Measurements from ENCODE around the gene SETX. TPM values are rescaled to one million over a fixed set of nuclear protein-coding genes. Genes with fewer than 3 reads are reported as not detected.
"Not testable (repeated sequence)": the region's sequence is repeated elsewhere in the genome, so short reads cannot be mapped to it uniquely, and the experiment has no call there.

SETX gene
- total RNA-seq, 1 donor from 2014 or later, result 59.3 TPM

GRCh38 chr9:132283863-132284262 lies 70.9 kb downstream of the SETX start:
- H3K27ac ChIP-seq, result no peak overlapping the region
- H3K4me3 ChIP-seq, result no peak overlapping the region
- intact Hi-C loops (cut with DNase I), result no loop called here
- H3K9me3 ChIP-seq, result no peaks in the 10 kb centered on the region
- peaks cover 7% of the 10 kb centered on the region for H3K4me1 ChIP-seq
- DNase-seq (no peak), ATAC-seq (no peak)
- TF ChIP-seq, protein P1, sequence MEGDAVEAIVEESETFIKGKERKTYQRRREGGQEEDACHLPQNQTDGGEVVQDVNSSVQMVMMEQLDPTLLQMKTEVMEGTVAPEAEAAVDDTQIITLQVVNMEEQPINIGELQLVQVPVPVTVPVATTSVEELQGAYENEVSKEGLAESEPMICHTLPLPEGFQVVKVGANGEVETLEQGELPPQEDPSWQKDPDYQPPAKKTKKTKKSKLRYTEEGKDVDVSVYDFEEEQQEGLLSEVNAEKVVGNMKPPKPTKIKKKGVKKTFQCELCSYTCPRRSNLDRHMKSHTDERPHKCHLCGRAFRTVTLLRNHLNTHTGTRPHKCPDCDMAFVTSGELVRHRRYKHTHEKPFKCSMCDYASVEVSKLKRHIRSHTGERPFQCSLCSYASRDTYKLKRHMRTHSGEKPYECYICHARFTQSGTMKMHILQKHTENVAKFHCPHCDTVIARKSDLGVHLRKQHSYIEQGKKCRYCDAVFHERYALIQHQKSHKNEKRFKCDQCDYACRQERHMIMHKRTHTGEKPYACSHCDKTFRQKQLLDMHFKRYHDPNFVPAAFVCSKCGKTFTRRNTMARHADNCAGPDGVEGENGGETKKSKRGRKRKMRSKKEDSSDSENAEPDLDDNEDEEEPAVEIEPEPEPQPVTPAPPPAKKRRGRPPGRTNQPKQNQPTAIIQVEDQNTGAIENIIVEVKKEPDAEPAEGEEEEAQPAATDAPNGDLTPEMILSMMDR (IDR thresholded peaks at IDR 0.05), result no peak
- peaks cover 96% of the 10 kb centered on the region for H3K36me3 ChIP-seq
- no peaks in the 10 kb centered on the region for H3K27me3 ChIP-seq (ENCODE audit: low read depth)

GRCh38 chr9:132283165-132283564 lies 71.6 kb downstream of the SETX start:
- peaks cover 100% of the 10 kb centered on the region for H3K36me3 ChIP-seq
- intact Hi-C loops (cut with DNase I), result no loop called here

GRCh38 chr9:132274861-132275260 lies 79.9 kb downstream of the SETX start:
- Histone ChIP-seq H3K27ac (no peak overlapping the region), H3K4me1 (no peaks in the 10 kb centered on the region), H3K9me3 (no peaks in the 10 kb centered on the region), H3K27me3 (ENCODE audit: low read depth) (no peaks in the 10 kb centered on the region), H3K36me3 (peaks cover 97% of the 10 kb centered on the region), H3K4me3 (no peak overlapping the region)
- ATAC-seq, result no peak
- no peak for DNase-seq
- intact Hi-C loops (cut with DNase I), result no loop called here
- TF ChIP-seq, protein P1 (IDR thresholded peaks at IDR 0.05), result no peak

More at GRCh38 chr9:132283165-132283564, 71.6 kb downstream of the SETX start:
- Histone ChIP-seq H3K4me3 (no peak overlapping the region), H3K9me3 (no peaks in the 10 kb centered on the region), H3K27ac (no peak overlapping the region), H3K27me3 (ENCODE audit: low read depth) (no peaks in the 10 kb centered on the region), H3K4me1 (no peaks in the 10 kb centered on the region)
- TF ChIP-seq, protein P1 (IDR thresholded peaks at IDR 0.05), result no peak
- DNase-seq (no peak), ATAC-seq (no peak)

DNA sequence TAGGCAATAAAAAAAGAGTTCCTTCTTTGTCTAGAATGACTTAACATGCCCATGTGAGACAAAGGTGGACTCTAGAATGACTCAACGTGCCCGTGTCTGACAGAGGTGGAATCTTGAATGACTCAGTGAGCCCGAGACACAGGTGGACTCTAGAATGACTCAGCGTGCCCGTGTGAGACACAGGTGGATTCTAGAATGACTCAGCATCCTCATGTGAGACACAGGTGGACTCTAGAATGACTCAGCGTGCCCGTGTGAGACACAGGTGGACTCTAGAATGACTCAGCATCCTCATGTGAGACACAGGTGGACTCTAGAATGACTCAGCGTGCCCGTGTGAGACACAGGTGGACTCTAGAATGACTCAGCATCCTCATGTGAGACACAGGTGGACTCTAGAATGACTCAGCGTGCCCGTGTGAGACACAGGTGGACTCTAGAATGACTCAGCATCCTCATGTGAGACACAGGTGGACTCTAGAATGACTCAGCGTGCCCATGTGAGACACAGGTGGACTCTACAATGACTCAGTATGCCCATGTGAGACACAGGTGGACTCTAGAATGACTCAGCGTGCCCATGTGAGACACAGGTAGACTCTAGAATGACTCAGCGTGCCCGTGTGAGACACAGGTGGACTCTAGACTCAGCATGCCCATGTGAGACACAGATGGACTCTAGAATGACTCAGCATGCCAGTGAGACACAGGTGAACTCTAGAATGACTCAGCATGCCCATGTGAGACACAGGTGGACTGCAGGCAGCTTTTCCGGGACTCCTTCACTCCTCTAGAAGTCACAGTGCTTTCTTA lies 84.9 kb downstream of the SETX start:
- H3K27ac ChIP-seq; H3K4me3 ChIP-seq; ATAC-seq; H3K27me3 ChIP-seq (ENCODE audit: low read depth); H3K4me1 ChIP-seq; H3K9me3 ChIP-seq; intact Hi-C loops (cut with DNase I); DNase-seq: not testable (repeated sequence)
- H3K36me3 ChIP-seq, result peaks cover 96% of the 10 kb centered on the region

- peak; percentile 68 for DNase-seq
- peaks cover 96% of the 10 kb centered on the region for H3K36me3 ChIP-seq
- TF ChIP-seq, protein P1 (IDR thresholded peaks at IDR 0.05), result peak; percentile 94
These were observed 85.9 kb downstream of the SETX start for GRCh38 chr9:132268725-132269352.

DNA sequence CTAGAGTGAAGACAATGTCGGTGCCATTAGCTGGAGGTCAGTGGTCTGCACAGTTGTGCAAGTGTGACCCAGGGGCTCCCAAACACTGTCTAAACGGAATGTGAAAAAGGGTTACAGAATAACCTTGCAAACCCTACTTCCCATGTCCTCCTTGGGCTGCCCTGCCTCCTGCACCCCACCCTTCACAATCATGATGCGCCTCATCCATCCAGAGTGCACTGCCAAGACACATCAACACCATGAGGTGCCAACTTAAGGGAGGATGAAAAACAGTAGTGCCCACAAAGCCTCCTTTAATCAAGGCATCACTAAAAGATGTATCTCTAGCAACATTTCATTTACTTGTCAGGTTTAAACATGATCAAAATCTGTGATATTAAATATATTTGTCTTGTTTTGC lies 87.1 kb downstream of the SETX start:
- Histone ChIP-seq H3K4me1 (no peaks in the 10 kb centered on the region), H3K4me3 (no peak overlapping the region), H3K27me3 (ENCODE audit: low read depth) (no peaks in the 10 kb centered on the region), H3K36me3 (peaks cover 96% of the 10 kb centered on the region), H3K27ac (no peak overlapping the region), H3K9me3 (no peaks in the 10 kb centered on the region)
- TF ChIP-seq, protein P1 (IDR thresholded peaks at IDR 0.05), result no peak
- intact Hi-C loops (cut with DNase I), result no loop called here
- no peak for ATAC-seq
- no peak for DNase-seq

More at GRCh38 chr9:132268725-132269352, 85.9 kb downstream of the SETX start:
- Histone ChIP-seq H3K27me3 (ENCODE audit: low read depth) (no peaks in the 10 kb centered on the region), H3K4me3 (no peak overlapping the region), H3K4me1 (no peaks in the 10 kb centered on the region), H3K27ac (no peak overlapping the region), H3K9me3 (no peaks in the 10 kb centered on the region)
- ATAC-seq, result peak; percentile 64 to 73
- intact Hi-C loops (cut with DNase I), result no loop called here

Measured in lower lobe of right lung (tissue), 2 donors.